ENCODE data around the gene MMP11.

Gene MMP11

DNA sequence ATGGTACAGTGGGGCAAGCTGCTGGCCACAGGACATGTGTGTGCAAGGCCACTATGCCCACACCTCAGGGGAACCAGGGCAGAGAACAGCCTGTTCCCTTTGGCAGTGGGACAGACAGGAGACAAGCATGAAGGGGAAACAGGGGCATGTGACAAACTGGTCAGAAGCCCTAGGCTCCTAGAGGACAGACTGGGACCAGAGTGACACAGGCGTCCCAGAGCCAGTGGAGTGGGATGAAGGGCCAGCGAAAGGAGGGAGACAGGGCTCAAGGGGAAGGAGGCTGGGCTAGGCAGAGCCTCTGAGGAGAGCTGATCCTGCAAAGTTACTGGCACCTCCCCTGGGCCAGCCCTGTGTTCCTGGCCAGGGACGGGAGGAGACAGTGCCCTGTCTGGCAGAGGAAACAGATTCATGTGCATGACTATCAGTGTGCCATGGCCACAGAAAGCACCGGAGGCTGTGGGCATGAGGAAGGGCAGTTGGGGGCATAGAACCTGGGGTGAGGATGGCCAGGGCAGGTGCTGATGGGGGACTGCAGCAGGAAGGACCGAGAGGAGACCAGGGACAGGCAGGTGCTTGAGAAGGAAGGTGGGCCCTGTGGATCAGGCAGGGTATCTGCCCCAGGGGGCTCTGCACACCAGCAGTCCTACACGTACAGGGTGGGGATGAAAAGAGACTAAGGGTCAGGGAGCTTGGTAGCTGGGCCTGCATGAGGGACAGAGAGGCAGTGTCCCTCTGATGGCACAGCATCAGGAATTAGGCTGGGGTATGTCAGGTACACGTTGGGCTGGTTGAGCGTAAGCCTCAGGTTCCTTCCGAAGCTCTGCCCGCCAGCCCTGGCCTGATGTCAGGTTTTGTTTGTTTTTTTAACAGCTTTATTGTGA is 56.4 kb downstream of the MMP11 start:
- DNase-seq (ENCODE audit: low spot score) = no peak
- no peak for FAIRE-seq

DNA sequence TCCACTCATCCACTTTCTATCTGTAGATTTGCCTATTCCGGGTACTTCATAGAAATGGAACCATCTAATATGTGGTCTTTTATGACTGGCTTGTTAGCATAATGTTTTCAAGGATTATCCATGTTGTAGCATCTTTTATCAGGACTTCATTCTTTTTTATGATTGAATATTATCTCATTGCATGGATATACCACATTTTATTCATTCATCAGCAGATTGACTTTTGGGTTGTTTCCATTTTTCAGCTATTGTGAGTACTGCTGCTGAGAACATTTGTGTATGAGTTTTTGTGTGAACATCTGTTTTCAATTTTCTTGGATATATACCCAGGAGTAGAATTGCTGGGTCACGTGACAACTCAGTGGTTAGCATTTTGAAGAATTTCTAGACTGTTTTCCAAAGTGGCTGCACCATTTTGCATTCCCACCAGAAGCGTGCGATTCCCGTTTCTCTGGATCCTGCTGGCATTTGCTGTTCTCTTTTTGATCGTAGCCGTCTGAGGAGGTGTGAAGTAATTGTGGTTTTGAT is 57.3 kb downstream of the MMP11 start:
- FAIRE-seq (no peak), DNase-seq (ENCODE audit: low spot score) (no peak)

DNA sequence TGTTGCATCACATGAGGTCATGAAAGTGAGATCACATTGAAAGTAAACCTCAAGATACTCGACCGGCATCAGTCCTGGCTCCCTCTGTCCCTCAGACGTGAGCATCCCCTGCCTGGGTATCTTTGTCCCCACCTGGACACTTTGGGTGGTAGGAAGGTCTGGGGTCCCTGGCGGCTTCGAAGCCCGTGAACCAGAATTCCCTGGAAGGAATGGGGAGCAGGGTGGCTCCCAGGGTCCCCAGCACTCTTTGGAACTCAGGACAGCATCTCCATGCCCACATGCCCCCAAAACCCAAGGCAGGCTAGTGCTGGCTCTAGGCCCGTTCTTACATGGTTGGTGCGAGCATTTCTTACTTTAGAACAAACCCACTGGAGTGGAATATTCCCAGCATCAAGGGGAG is 58.6 kb downstream of the MMP11 start:
- no peak for FAIRE-seq
- no peak for DNase-seq (ENCODE audit: low spot score)

DNA sequence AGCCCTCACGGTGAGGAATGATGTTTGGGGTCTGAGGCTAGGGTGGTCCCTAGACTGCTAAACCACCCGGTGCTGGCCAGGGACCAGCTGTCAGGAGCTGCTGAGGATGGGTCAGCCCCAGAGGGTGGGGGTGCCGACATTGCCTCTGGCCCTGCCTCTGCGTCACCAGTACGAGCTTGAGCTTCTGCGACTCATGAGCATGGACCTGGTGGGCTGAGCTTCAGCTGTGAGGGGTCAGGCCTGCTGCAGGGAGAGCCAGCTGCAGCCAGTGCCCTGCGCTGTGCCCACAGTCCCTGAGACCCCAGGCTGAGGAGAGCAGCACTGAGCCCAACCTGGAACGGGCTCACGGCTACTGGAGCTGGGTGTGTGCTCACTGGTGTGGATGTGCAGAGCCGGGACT is 59.1 kb downstream of the MMP11 start:
- FAIRE-seq (no peak), DNase-seq (ENCODE audit: low spot score) (no peak)

DNA sequence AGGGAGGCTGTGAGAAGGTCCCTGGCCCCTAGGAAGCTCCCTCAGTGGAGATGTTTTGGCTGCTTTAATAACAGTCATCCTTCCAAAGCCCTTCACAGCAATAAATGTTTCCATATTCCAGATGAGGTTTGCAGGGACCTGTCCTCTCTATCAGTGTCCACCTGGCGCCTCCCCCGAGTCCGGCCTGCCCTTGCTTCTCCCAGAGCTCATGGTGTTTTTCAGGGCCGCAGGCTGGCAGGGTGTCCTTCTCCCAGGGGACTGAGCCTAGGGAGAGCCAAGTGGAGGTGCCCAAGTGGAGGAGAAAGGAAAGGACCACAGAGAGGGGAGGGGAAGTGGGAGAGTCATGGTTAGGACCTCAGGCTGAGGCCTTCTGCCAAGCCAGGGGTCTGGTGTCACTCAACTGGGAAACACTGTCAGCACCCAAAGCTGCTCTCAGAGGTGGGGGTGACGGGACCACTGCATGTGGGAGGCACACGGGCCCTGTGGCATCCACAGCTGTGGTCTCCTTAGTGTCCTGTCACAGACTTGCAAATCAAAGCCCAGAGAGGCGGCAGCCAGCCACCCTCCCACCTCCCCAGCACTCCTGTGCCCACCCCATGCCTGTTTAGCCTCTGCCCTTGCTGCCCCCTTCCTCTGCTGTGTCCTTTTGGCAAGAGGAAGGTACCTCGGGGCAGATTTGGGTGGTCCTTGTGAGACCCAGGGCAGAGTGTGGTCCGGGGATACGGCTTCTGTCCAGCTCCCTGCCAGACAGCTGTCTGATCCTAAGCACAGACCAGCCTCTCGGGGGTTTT is 59.8 kb downstream of the MMP11 start:
- DNase-seq (ENCODE audit: low spot score) (no peak), FAIRE-seq (no peak)

DNA sequence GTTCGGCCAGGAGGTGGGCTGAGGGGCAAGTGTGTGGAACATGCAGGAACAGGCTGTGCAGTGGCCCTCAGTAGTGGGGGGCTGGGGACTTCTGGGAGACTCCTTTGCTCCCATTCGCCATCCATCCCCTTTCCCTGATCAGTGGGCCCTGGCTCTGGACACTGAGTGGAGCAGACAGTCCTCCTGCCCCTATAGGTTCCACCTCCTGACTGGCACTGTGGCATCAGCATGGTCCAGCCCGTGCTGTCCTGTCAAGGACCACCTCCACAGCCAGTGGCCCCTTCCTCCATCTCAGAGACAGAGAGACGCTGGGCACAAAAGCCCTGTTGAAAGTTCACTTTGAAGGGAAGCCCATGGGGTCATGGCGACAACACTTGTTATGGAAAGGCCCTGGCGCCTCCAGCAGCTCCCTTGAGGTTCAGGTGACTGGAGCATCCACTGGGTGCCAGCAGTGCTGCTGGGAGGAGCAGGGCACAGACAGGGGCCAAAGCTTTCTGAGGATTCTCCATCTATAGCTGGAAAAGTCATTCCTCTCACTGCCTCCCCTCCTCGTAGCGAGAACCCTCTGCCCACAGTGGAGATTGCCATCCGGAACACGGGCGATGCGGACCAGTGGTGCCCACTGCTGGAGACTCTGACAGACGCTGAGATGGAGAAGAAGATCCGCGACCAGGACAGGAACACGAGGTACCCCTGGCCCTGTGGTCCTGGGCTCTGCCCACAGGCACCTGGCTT is 60.5 kb downstream of the MMP11 start:
- FAIRE-seq (no peak), DNase-seq (ENCODE audit: low spot score) (no peak)

Data from RCC 7860 (cell line).